ENCODE measurements around the gene ARHGEF39.

GRCh38 chr9:35646153-35646532 is 18.9 kb downstream of the ARHGEF39 start:
- TF ChIP-seq GATAD2B (conservative IDR thresholded peaks at IDR 0.05; ENCODE audit: low read depth) (no peak), PAX5 (IDR thresholded peaks at IDR 0.05; ENCODE audit: borderline replicate concordance, low read depth, low read length) (no peak)
- TF ChIP-seq, protein P1, sequence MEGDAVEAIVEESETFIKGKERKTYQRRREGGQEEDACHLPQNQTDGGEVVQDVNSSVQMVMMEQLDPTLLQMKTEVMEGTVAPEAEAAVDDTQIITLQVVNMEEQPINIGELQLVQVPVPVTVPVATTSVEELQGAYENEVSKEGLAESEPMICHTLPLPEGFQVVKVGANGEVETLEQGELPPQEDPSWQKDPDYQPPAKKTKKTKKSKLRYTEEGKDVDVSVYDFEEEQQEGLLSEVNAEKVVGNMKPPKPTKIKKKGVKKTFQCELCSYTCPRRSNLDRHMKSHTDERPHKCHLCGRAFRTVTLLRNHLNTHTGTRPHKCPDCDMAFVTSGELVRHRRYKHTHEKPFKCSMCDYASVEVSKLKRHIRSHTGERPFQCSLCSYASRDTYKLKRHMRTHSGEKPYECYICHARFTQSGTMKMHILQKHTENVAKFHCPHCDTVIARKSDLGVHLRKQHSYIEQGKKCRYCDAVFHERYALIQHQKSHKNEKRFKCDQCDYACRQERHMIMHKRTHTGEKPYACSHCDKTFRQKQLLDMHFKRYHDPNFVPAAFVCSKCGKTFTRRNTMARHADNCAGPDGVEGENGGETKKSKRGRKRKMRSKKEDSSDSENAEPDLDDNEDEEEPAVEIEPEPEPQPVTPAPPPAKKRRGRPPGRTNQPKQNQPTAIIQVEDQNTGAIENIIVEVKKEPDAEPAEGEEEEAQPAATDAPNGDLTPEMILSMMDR (IDR thresholded peaks at IDR 0.05 in 2 of 3, conservative IDR thresholded peaks at IDR 0.05 in 1 of 3; ENCODE audit: control insufficient read depth in 2 of 3, extremely low read depth in 1 of 3, insufficient read depth in 1 of 3, low read depth in 3 of 3, low read length in 3 of 3) = no peak
